Chondrocyte (in vitro differentiated cells): Measurements from ENCODE around the gene NDUFB10. TPM values are rescaled to one million over a fixed set of nuclear protein-coding genes. Genes with fewer than 3 reads are reported as not detected.

Experiments
- DNase-seq: peaks from one replicate; pipeline ENCODE4 v3.0.0; 2021; ENCODE audit warnings: mixed read lengths, low spot score
- H3K27ac Mint-ChIP-seq: one replicate; pipeline ENCODE4 v1.8.0; 2021; ENCODE audit warnings: mild to moderate bottlenecking, moderate library complexity, mixed read lengths; ENCODE audit not compliant: unreplicated experiment
- H3K27me3 Mint-ChIP-seq: 2 replicates; pipeline ENCODE4 v1.8.0; 2021; ENCODE audit warnings: low read depth, mixed read lengths
- H3K36me3 Mint-ChIP-seq: 2 replicates; pipeline ENCODE4 v1.8.0; 2021; ENCODE audit warnings: low read depth, mixed read lengths
- H3K4me1 Mint-ChIP-seq: 2 replicates; pipeline ENCODE4 v1.8.0; 2021; ENCODE audit warnings: low read depth, mild to moderate bottlenecking, mixed read lengths
- H3K4me3 Mint-ChIP-seq: one replicate; pipeline ENCODE4 v1.8.0; 2021; ENCODE audit warnings: mild to moderate bottlenecking, moderate library complexity, mixed read lengths; ENCODE audit not compliant: unreplicated experiment
- H3K9me3 Mint-ChIP-seq: 2 replicates; pipeline ENCODE4 v1.8.0; 2021; ENCODE audit warnings: low read depth, mixed read lengths
- CTCF ChIP-seq: fragments of 200-600 bp; sonication (generic); IDR thresholded peaks from 2 replicates; pipeline ENCODE4 v1.5.0; 2021; ENCODE audit warnings: antibody characterized with exemption, mild to moderate bottlenecking, moderate library complexity
- total RNA-seq: library from RNA; stranded (reverse); gene quantifications from 3 replicates; pipeline ENCODE4 v1.2.1, GENCODE V29; 2021

Gene NDUFB10
- total RNA-seq, 1 donor from 2014 or later: 97.9 TPM

GRCh38 chr16:2002406-2003230, 43.3 kb downstream of the NDUFB10 start:
- no peak for TF ChIP-seq CTCF
- no peak overlapping the region for H3K4me3 Mint-ChIP-seq
- H3K4me1 Mint-ChIP-seq: peaks cover 30% of the 10 kb centered on the region
- no peaks in the 10 kb centered on the region for H3K9me3 Mint-ChIP-seq
- H3K27ac Mint-ChIP-seq: no peak overlapping the region
- peaks cover 8% of the 10 kb centered on the region for H3K36me3 Mint-ChIP-seq
- H3K27me3 Mint-ChIP-seq: no peaks in the 10 kb centered on the region
- no peak for DNase-seq

GRCh38 chr16:2003231-2003826, 44.0 kb downstream of the NDUFB10 start:
- no peak overlapping the region for H3K27ac Mint-ChIP-seq
- TF ChIP-seq CTCF: no peak
- peaks cover 7% of the 10 kb centered on the region for H3K36me3 Mint-ChIP-seq
- H3K4me1 Mint-ChIP-seq: peaks cover 35% of the 10 kb centered on the region
- DNase-seq: no peak
- no peak overlapping the region for H3K4me3 Mint-ChIP-seq
- no peaks in the 10 kb centered on the region for H3K9me3 Mint-ChIP-seq
- H3K27me3 Mint-ChIP-seq: no peaks in the 10 kb centered on the region

- Mint-ChIP-seq H3K36me3 (peaks cover 6% of the 10 kb centered on the region), H3K27me3 (no peaks in the 10 kb centered on the region), H3K4me1 (peaks cover 40% of the 10 kb centered on the region), H3K4me3 (no peak overlapping the region), H3K9me3 (no peaks in the 10 kb centered on the region), H3K27ac (peak overlapping the region; percentile 49)
- TF ChIP-seq CTCF: peak; percentile 95
- DNase-seq: no peak
These were observed 44.7 kb downstream of the NDUFB10 start for GRCh38 chr16:2003827-2004641.

GRCh38 chr16:2004795-2005517, 45.6 kb downstream of the NDUFB10 start:
- peaks cover 41% of the 10 kb centered on the region for H3K4me1 Mint-ChIP-seq
- H3K27ac Mint-ChIP-seq: no peak overlapping the region
- no peaks in the 10 kb centered on the region for H3K9me3 Mint-ChIP-seq
- TF ChIP-seq CTCF: no peak
- DNase-seq: no peak
- H3K27me3 Mint-ChIP-seq: no peaks in the 10 kb centered on the region
- H3K36me3 Mint-ChIP-seq: peaks cover 6% of the 10 kb centered on the region
- H3K4me3 Mint-ChIP-seq: peak overlapping the region; percentile 35
